ENCODE measurements around the gene GADL1. TPM values are rescaled to one million over a fixed set of nuclear protein-coding genes. Genes with fewer than 3 reads are reported as not detected.

GADL1 gene
- total RNA-seq, 1 experiment from 2014 or later, result 0.09 TPM

DNA sequence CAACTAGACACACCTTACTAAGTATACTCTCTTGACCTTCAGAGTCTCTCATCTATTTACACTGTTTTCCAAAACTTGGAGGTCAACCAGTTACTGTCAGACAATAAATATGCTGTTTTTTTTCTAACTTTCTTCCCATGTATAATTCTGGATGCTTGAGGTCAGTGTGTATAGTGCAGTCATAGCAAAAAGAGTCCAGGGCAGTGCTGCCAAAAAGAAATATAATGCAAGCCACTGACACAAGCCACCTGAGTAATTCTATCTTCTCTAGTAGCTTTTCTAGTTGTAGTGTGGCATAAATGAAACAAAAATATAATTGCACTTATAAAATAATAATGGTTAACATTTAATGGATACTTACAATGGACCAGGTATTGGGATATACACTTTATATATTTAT is 21.6 kb downstream of the GADL1 start:
- Mint-ChIP-seq H3K9me3 (no peaks in the 10 kb centered on the region), H3K27ac (no peak overlapping the region), H3K36me3 (ENCODE audit: insufficient read depth in 1 of 3, low read depth in 3 of 3) (no peaks in the 10 kb centered on the region), H3K27me3 (ENCODE audit: low read depth) (no peaks in the 10 kb centered on the region), H3K4me1 (peaks cover 8% of the 10 kb centered on the region in 2 experiments), H3K4me3 (no peak overlapping the region)
- H2AFZ ChIP-seq (ENCODE audit: low read length), result no peak overlapping the region
- H3K79me1 ChIP-seq (ENCODE audit: insufficient read depth, low read depth, low read length, poor library complexity, severe bottlenecking), result no peaks in the 10 kb centered on the region
- H3K14ac ChIP-seq (ENCODE audit: insufficient read depth, low read length), result no peak overlapping the region
- no peak overlapping the region for H2BK20ac ChIP-seq (ENCODE audit: low read depth, low read length, poor library complexity, severe bottlenecking)
- H3K4me2 ChIP-seq (ENCODE audit: insufficient read depth, insufficient read length, low read length), result no peak overlapping the region
- no peaks in the 10 kb centered on the region for H3K79me2 ChIP-seq (ENCODE audit: insufficient read depth, low read length)
- TF ChIP-seq, protein P1, sequence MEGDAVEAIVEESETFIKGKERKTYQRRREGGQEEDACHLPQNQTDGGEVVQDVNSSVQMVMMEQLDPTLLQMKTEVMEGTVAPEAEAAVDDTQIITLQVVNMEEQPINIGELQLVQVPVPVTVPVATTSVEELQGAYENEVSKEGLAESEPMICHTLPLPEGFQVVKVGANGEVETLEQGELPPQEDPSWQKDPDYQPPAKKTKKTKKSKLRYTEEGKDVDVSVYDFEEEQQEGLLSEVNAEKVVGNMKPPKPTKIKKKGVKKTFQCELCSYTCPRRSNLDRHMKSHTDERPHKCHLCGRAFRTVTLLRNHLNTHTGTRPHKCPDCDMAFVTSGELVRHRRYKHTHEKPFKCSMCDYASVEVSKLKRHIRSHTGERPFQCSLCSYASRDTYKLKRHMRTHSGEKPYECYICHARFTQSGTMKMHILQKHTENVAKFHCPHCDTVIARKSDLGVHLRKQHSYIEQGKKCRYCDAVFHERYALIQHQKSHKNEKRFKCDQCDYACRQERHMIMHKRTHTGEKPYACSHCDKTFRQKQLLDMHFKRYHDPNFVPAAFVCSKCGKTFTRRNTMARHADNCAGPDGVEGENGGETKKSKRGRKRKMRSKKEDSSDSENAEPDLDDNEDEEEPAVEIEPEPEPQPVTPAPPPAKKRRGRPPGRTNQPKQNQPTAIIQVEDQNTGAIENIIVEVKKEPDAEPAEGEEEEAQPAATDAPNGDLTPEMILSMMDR (conservative IDR thresholded peaks at IDR 0.05), result no peak
- no peak overlapping the region for H3K23ac ChIP-seq (ENCODE audit: insufficient read length, low read depth, low read length)
- H3K23me2 ChIP-seq (ENCODE audit: insufficient read length, low read depth, low read length, poor library complexity, severe bottlenecking), result no peaks in the 10 kb centered on the region
- H3K4ac ChIP-seq (ENCODE audit: low read depth, low read length), result no peak overlapping the region
- no peak overlapping the region for H4K8ac ChIP-seq (replicated peaks; ENCODE audit: insufficient read length, low read depth, low read length)
- DNase-seq, result no peak
- H3K9me3 ChIP-seq (ENCODE audit: control insufficient read depth, low read depth, low read length), result no peaks in the 10 kb centered on the region
- H3K27me3 ChIP-seq (ENCODE audit: insufficient read depth, low read length), result no peaks in the 10 kb centered on the region
- H2BK5ac ChIP-seq (ENCODE audit: insufficient read length, low read length), result no peak overlapping the region
- no peak overlapping the region for H2BK15ac ChIP-seq (ENCODE audit: low read depth, low read length)
- no peak overlapping the region for H2AK5ac ChIP-seq (ENCODE audit: insufficient read length, low read length)
- no peak overlapping the region for H3K27ac ChIP-seq (ENCODE audit: insufficient read length, low read depth, low read length)
- H2BK12ac ChIP-seq (ENCODE audit: insufficient read length, low read depth, low read length), result no peak overlapping the region
- no peak overlapping the region for H4K91ac ChIP-seq (ENCODE audit: insufficient read length, low read depth, low read length)
- H3K4me1 ChIP-seq (ENCODE audit: insufficient read depth, low read length), result no peaks in the 10 kb centered on the region
- no peak overlapping the region for H3K9ac ChIP-seq (ENCODE audit: extremely low read depth, insufficient read length, low read length)
- H4K20me1 ChIP-seq (ENCODE audit: control insufficient read depth, insufficient read depth, insufficient read length), result no peaks in the 10 kb centered on the region
- H3K18ac ChIP-seq (ENCODE audit: insufficient read length, low read depth, low read length), result no peak overlapping the region
- H3T11ph ChIP-seq (ENCODE audit: low read length), result no peak overlapping the region
- H3K56ac ChIP-seq (ENCODE audit: insufficient read length, low read depth, low read length), result no peak overlapping the region
- H2BK120ac ChIP-seq (ENCODE audit: low read depth, low read length, poor library complexity, severe bottlenecking), result no peak overlapping the region
- H4K5ac ChIP-seq (ENCODE audit: insufficient read length, low read depth, low read length), result no peak overlapping the region

Data from H9 (cell line).